Bone marrow (tissue), 2 donors: ENCODE data around the gene SERP2.
A peak's percentile ranks its signal among the peaks of the same experiment; 100 is the strongest.

Experiments used
- DNase-seq, 2 donors: peaks; one replicate each; lab custom pipeline; 2025; lab: John Stamatoyannopoulos, UW

The SERP2 gene

DNA sequence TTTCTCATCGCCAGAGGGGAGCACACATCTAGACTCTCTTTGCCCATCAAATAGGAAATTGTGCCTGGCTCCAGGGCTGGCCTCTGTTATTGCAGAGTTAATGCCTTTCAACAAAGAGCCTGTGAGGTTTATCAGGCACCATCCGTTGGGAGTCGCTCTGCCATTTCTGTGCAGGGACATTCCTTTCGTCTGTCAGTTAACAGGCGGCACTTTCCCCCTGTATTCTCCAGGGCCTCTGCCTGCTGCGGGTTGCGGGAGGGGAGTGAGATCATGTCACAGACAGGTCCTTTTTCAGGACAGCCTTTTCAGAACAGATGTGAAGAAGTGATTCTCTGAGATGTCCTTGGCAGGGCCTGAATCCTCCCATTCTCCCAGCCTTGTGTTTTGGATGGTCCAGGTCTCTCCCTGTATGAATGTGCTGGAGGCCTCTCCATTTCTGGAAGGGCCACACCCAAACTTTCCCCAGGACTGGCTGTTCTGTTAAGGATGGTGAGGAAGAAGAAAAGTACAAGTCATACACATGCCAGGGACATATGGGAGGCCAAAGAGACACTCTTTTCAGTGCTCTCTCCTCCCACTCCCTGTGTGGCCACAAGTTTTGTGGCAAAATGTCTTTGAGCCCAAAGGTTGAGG is 14.9 kb downstream of the SERP2 start:
- no peak for DNase-seq

DNA sequence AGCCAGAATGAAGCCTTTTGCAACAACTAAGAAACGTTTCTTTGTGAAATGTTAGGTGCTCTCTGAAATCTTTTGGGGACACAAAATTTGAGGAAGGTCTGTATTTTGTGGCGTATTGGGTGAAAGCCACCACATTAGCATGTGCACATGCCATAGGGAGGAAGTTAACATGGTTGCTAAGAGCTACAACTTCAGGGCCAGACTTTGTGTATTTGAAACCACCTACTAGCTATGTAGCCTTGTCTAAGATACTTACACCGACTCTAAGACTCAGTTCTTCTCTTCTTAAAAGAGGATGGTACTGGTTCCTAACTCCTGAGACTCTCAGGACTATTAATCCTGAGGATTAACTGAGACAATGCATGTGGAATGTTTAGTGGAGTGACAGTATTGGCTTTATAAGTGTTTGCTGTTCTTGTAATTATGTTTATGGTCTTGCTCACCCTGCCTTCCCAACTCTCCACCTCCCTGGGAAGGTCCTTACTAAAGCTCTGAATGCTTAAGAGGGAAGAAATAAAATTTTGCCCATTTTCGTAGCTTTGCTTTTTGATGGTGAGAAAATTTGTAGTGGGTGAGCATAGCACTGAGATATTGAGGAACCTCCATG is 15.5 kb downstream of the SERP2 start:
- DNase-seq: peak in 1 of 2 donors; percentile 82

GRCh38 chr13:44389876-44390275 is 16.3 kb downstream of the SERP2 start:
- DNase-seq: no peak

- DNase-seq: peak in 1 of 2 donors; percentile 72
Observed at GRCh38 chr13:44393391-44393790, 19.8 kb downstream of the SERP2 start.

DNA sequence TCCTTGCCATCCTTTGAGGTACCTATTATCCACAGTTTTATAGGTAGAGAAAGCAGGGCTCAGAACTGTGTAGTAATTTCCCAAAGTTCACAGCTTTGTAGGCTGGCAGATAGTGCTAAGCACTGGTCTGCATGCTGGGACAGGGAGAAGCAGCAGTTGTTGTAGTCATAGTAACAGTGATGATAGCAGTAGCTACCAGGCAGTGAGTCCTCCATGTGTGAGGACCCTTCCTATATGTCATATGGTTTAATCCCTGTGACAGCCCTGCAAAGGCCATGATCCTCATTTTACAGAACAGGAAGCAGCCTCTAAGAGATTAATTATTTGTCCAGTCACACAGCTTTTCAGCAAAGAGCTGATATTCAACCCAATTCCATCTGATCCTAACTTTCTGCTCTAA is 21.0 kb downstream of the SERP2 start:
- no peak for DNase-seq

DNA sequence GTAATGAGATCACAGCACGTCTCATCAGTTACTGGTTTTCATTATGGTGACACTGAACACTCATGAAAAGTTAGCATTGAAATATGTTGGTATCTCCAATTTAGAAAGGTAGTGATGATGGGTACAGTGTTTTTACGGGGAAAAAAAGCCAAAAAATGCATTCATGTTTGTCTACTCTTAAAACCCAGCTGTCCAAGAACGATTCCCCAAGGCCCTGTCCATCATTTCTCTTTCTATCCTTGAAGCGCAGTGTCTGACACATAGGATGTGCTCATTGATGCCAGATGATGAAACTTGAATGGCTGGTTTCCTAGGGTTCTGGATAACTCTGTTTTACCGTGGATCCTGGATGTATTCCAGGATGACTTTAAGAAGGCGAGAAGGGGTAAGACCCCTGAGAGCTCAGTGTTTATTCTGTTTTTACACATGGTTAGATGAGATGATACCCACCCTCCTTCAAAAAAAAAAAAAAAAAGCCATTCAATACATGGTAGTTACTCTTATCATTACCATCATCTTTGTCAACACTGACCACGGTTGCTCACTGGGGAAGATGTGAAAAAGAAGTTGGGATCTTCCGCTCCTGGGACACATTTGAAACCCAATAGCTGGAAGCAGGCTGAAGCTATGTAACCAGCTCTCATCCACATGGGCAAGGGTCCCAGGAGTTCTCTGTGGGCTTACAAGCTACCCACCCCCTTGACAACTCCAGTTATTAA is 22.5 kb downstream of the SERP2 start:
- DNase-seq: no peak

- DNase-seq: no peak
Observed at GRCh38 chr13:44396701-44397580, 23.3 kb downstream of the SERP2 start.

GRCh38 chr13:44397766-44398223 is 24.2 kb downstream of the SERP2 start:
- peak in 1 of 2 donors; percentile 27 for DNase-seq

DNA sequence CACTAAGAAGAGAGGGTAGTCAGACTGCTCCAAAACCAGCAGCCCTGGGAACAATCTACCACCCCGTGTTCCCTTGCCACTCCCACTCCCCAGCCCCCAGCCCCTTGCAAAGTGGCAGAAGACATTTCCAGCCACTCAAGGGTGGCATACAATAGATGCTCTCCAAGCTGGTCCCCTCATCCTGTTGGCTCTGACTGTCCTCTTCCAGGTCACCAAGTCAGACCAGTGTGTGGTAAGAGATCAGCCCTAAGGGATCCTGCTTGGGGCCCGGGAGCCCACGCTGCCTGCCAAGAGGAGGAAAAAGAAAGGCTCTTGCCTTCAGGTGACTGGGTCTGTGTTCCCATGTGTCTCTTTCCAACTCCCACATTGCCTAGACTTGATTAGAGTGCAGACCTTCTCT is 25.0 kb downstream of the SERP2 start:
- DNase-seq: no peak

DNA sequence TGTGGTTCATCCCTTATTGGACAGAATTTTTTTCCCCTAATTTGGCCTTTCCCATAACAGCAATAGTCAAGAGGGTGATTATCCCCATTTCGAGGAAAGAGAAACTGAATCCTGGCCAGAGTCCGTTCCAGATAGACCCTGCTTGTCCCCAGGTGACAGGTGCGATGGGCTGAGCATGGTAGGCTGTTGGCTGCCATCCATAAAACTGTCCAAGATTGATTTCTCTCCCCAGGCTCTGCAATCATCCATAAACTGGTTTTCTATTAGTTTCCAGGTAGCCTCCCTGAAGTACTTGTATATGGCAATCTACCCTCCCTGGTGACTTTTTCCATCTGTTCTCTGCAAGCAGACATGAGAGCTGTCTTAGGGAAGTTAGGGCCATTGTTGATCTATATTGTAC is 25.4 kb downstream of the SERP2 start:
- no peak for DNase-seq

DNA sequence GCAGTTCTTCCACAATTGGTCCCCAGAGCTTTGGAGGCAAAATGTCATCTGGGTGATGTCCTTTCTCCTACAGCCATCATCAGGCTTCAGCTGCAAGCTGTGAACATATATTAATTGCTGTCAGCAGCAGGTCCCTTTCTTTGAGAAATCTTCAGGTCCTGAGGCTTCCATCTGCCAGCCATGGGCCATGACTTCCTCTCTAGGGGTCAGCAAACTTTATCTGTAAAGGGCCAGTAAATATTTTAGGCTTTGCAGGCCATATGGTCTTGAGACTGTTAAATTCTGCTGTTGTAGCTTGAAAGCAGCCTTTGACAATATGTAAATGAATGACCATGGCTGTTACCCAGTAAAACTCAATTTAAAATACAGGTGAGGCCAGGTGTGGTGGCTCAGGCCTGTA is 27.1 kb downstream of the SERP2 start:
- DNase-seq: no peak

DNA sequence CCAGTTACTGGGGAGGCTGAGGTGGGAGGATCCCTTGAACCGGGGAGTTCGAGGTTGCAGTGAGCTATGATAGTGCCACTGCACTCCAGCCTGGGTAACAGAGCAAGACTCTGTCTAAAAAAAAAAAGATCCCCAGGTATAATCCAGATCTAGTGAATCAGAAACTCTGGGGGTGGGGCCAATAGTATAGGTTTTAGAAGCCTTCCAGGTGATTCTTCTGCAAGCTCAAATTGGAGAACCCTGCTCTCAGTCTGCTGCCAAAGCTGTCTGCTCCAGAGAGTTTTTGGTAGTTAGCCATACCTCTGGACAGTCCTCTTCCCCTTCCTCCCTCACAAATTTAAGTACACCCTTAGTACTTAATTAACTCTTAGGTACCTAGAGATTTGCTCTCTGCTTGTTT is 28.0 kb downstream of the SERP2 start:
- DNase-seq: no peak

GRCh38 chr13:44402899-44403445 is 29.3 kb downstream of the SERP2 start:
- DNase-seq: no peak

GRCh38 chr13:44403461-44404056 is 29.9 kb downstream of the SERP2 start:
- no peak for DNase-seq

GRCh38 chr13:44404261-44405132 is 30.9 kb downstream of the SERP2 start:
- DNase-seq: no peak

DNA sequence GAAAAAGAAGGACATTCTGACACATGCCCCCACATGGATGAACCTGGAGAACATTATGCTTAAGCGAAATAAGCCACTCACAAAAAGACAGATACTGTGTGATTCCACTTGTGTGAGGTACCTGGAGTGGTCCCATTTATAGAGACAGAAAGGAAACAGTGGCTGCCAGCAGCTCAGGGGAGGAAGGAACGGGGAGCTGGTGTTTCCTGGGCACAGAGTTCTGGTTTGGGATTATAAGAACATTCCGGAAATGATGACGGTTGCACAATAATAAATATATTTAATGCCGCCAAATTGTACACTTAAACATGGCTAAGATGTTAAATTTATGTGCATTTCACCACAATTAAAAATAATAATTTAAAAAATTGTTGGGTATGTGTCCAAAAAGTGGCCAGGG is 33.0 kb downstream of the SERP2 start:
- peak in 1 of 2 donors; percentile 59 for DNase-seq

DNA sequence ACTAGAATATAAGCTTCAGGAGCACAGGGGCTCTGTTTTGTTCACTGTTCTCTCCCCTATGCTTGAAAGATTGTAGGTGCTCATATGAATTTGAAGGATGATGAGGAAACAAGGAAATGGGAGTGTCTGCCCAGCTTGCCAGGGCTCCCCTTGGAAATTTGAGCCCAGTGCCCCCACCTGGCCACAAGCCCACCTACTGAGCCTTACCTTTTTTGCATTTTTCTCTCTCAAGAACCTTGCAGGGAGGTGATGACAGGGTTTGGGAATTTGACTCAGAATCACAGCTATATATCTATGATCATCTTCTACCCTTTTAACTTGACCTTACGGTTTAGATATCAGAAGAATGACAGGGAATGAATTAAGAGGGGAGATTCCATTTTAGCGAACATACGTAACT is 33.8 kb downstream of the SERP2 start:
- no peak for DNase-seq

- no peak for DNase-seq
Observed at GRCh38 chr13:44407891-44408290, 34.3 kb downstream of the SERP2 start.

- no peak for DNase-seq
Observed at GRCh38 chr13:44409595-44409994, 36.0 kb downstream of the SERP2 start.

- DNase-seq: no peak
Observed at GRCh38 chr13:44410328-44410859, 36.8 kb downstream of the SERP2 start.
